ENCODE measurements around the gene C20orf96. TPM values are rescaled to one million over a fixed set of nuclear protein-coding genes. Genes with fewer than 3 reads are reported as not detected.

C20orf96 gene
- polyA plus RNA-seq, 3 donors: 0.28 to 9.3 (median 0.88) TPM

- Histone ChIP-seq H3K79me2 (ENCODE audit: insufficient read depth, low read length) (no peaks in the 10 kb centered on the region), H3K9ac (ENCODE audit: insufficient read depth, low read length, poor library complexity, severe bottlenecking) (no peak overlapping the region), H3K4me1 (ENCODE audit: control insufficient read depth in 1 of 2, insufficient read depth in 2 of 2, low read length in 2 of 2) (no peaks in the 10 kb centered on the region), H3K27ac (ENCODE audit: low read depth in 1 of 2, low read length in 2 of 2) (no peak overlapping the region), H2AFZ (ENCODE audit: insufficient read depth, low read depth, low read length, poor library complexity, severe bottlenecking) (no peak overlapping the region), H3K36me3 (replicated peaks in 1 of 2; ENCODE audit: control insufficient read depth in 1 of 2, insufficient read depth in 2 of 2, low read length in 2 of 2) (no peaks in the 10 kb centered on the region), H3K4me2 (replicated peaks; ENCODE audit: extremely low read depth, low read length, poor library complexity, severe bottlenecking) (no peak overlapping the region), H3K9me3 (replicated peaks in 1 of 2; ENCODE audit: control insufficient read depth in 1 of 2, insufficient read depth in 1 of 2, low read length in 2 of 2) (no peaks in the 10 kb centered on the region), H3K27me3 (ENCODE audit: control insufficient read depth in 2 of 2, insufficient read depth in 2 of 2, low read length in 2 of 2) (no peaks in the 10 kb centered on the region), H4K20me1 (ENCODE audit: insufficient read depth, low read length) (no peaks in the 10 kb centered on the region), H3K4me3 (replicated peaks in 1 of 3; ENCODE audit: low read depth in 2 of 3, low read length in 3 of 3) (no peak overlapping the region)
- Mint-ChIP-seq H3K36me3 (no peaks in the 10 kb centered on the region), H3K27me3 (ENCODE audit: low read depth in 3 of 3) (peaks cover 0 to 5% (median 0%) of the 10 kb centered on the region in 3 donors), H3K4me3 (no peak overlapping the region), H3K4me1 (peaks cover 1% of the 10 kb centered on the region), H3K9me3 (peaks cover 0 to 2% (median 0%) of the 10 kb centered on the region in 7 donors), H3K27ac (no peak overlapping the region)
- intact Hi-C loops (cut with micrococcal nuclease): no loop called here
- no CpG with 5 or more reads among the region's 2 CpGs for WGBS (ENCODE audit: insufficient coverage)
- DNase-seq: no peak
- TF ChIP-seq CTCF (IDR thresholded peaks at IDR 0.05): no peak
Measured at GRCh38 chr20:252801-253200, 37.7 kb downstream of the C20orf96 start.

GRCh38 chr20:251354-251753, 39.2 kb downstream of the C20orf96 start:
- Histone ChIP-seq H3K36me3 (replicated peaks in 1 of 2; ENCODE audit: control insufficient read depth in 1 of 2, insufficient read depth in 2 of 2, low read length in 2 of 2) (no peaks in the 10 kb centered on the region), H3K27ac (ENCODE audit: low read depth in 1 of 2, low read length in 2 of 2) (no peak overlapping the region), H4K20me1 (ENCODE audit: insufficient read depth, low read length) (no peaks in the 10 kb centered on the region), H3K27me3 (ENCODE audit: control insufficient read depth in 2 of 2, insufficient read depth in 2 of 2, low read length in 2 of 2) (no peaks in the 10 kb centered on the region), H3K4me2 (replicated peaks; ENCODE audit: extremely low read depth, low read length, poor library complexity, severe bottlenecking) (no peak overlapping the region), H3K9me3 (replicated peaks in 1 of 2; ENCODE audit: control insufficient read depth in 1 of 2, insufficient read depth in 1 of 2, low read length in 2 of 2) (peaks cover 0 to 3% of the 10 kb centered on the region in 2 donors), H3K9ac (ENCODE audit: insufficient read depth, low read length, poor library complexity, severe bottlenecking) (no peak overlapping the region), H3K79me2 (ENCODE audit: insufficient read depth, low read length) (no peaks in the 10 kb centered on the region), H2AFZ (ENCODE audit: insufficient read depth, low read depth, low read length, poor library complexity, severe bottlenecking) (no peak overlapping the region), H3K4me3 (replicated peaks in 1 of 3; ENCODE audit: low read depth in 2 of 3, low read length in 3 of 3) (no peak overlapping the region), H3K4me1 (ENCODE audit: control insufficient read depth in 1 of 2, insufficient read depth in 2 of 2, low read length in 2 of 2) (no peaks in the 10 kb centered on the region)
- Mint-ChIP-seq H3K27me3 (ENCODE audit: low read depth in 3 of 3) (peaks cover 0 to 5% (median 2%) of the 10 kb centered on the region in 3 donors), H3K9me3 (peaks cover 0 to 6% (median 2%) of the 10 kb centered on the region in 7 donors), H3K4me3 (no peak overlapping the region), H3K4me1 (peaks cover 1% of the 10 kb centered on the region), H3K36me3 (no peaks in the 10 kb centered on the region), H3K27ac (no peak overlapping the region)
- intact Hi-C loops (cut with micrococcal nuclease): no loop called here
- DNase-seq: no peak
- TF ChIP-seq CTCF (IDR thresholded peaks at IDR 0.05): no peak
- WGBS (ENCODE audit: insufficient coverage): no CpG with 5 or more reads among the region's 2 CpGs
